HG03342 (cell line): ENCODE data around the gene CHMP2A.
"Not testable (repeated sequence)": the region's sequence is repeated elsewhere in the genome, so short reads cannot be mapped to it uniquely, and the experiment has no call there.

Source experiments
- ATAC-seq: cut with Tn5 transposase; IDR thresholded peaks from one replicate; pipeline ENCODE4 v1.9.1; 2021; ENCODE audit warnings: mild to moderate bottlenecking, moderate library complexity; ENCODE audit not compliant: unreplicated experiment

CHMP2A gene

DNA sequence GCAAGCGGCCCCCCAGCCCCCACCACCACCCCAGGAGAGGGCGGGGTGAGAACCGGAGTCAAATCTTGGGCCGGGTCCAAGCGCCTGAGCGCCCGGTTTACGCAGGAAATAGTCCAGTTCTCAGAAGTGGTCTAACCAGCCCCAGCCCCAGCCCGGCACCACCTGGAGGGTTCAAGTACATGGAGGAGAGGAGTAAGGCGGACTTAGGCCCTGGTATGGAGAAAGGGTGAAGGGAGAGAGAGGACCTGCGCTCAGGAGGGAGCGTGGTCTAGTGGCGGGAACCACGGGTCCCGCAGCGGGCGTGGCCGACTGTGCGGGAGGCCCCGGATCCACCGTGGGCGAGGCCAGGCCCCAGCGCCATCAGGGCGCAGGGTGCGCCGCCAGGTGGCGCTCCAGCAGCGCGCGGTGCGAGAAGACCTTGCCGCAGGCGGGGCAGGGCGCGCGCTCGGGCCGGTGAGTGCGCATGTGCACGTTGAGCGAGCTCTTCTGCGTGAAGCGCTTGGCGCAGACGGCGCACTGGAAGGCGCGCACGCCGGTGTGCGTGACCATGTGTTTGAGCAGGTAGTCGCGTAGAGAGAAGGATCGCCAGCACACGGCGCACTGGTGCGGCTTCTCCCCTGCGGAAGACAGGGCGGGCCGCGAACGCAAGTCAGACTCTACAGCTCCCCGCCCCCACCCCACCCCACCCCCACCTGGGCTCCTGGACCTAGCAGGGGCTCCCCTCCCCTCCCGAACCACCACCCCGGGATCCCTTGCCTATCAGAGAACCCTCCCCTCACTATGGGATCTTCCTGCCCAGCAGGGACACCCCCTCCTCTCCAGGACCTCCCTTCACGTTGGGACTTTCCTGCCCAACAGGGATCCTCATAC, 41.0 kb downstream of the CHMP2A start:
- peak; percentile 62 for ATAC-seq

DNA sequence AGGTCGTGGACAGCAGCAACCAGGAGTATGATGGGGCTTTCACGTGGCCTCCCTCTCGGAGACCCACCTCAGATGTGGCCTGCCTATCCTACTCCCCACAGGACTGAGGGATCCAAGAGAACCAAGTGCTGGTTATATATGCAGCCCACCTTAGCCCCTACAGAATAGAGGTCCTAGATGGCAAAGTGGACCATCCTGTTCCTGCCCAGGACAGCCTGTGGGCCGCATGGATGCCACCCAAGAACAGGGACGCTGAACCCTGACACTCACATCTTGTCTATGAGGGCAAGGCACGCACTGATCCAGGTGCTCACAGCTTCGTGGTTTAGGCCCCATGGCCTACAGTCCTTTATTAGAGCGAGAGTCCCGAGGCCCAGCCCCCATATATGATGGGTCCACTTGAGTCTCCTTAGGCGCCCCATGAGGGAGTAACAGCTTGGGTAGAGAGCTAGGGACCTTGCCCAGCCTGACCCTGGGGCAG, 41.7 kb downstream of the CHMP2A start:
- no peak for ATAC-seq

- ATAC-seq: no peak
These were observed 43.3 kb downstream of the CHMP2A start, which contains the start of gene SLC27A5 for GRCh38 chr19:58511353-58512208. Gene SLC27A5, minus strand, starts transcription at chr19:58511992. Its CDS starts 37 bp downstream, at chr19:58511955.

DNA sequence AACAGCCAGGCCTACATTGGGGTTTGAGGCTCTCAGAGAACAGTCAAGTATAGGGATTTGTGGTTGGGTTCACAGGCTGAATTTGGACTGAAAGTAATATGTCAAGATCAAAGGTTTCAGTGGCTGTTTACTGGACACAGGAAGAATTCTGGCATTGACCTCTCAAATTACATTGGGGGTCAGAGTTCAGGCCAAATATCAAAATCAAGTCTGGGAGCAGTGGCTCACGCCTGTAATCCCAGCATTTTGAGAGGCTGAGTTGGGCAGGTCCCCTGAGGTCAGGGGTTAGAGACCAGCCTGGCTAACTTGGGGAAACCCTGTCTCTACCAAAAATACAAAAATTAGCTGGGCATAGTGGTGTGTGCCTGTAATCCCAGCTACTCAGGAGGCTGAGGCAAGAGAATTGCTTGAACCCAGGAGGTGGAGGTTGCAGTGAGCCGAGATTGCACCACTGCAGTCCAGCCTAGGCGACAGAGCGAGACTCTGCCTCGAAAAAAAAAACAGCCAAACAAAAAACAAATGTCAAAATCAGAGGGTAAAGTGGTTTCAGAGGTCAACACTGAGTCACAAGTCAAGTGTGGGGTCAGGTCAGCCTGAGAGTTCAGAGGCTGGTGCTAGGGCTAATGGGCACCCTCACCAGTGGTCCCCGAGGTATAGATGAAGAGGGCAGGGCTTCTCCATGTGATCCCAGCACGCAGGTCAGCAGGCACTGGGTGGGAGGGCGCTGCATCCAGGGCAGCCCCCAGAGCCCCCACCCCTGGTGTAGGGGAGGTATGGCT, 44.6 kb downstream of the CHMP2A start:
- ATAC-seq: no peak

- no peak for ATAC-seq
These were observed 45.2 kb downstream of the CHMP2A start for GRCh38 chr19:58509731-58510083.

- not testable (repeated sequence) for ATAC-seq
These were observed 47.2 kb downstream of the CHMP2A start for GRCh38 chr19:58507602-58508223.
